Astrocyte (in vitro differentiated cells and primary cell): ENCODE results near the gene HOXA2. TPM values are rescaled to one million over a fixed set of nuclear protein-coding genes. Genes with fewer than 3 reads are reported as not detected.

Experiments
- DNase-seq: peaks from one replicate; pipeline ENCODE4 v3.0.0-alpha.2; 2010; ENCODE audit warnings: low read depth
- FAIRE-seq: peaks from 2 replicates; lab custom pipeline; 2011; peaks lifted over from hg19 to GRCh38; lab: Jason Lieb, UNC
- H2AFZ ChIP-seq: 2 replicates; pipeline ENCODE4 v1.6.0; 2012; ENCODE audit warnings: low read depth, low read length, inconsistent platforms
- H3K27ac ChIP-seq: 2 replicates; pipeline ENCODE4 v1.5.1; 2011; ENCODE audit warnings: low read depth, low read length, inconsistent platforms
- H3K27me3 ChIP-seq: 2 replicates; pipeline ENCODE4 v1.6.0; 2011; ENCODE audit warnings: low read length, inconsistent platforms; ENCODE audit not compliant: insufficient read depth
- H3K36me3 ChIP-seq: 2 replicates; pipeline ENCODE4 v1.5.1; 2011; ENCODE audit warnings: low read length, inconsistent platforms; ENCODE audit not compliant: insufficient read depth
- H3K4me1 ChIP-seq: 2 replicates; pipeline ENCODE4 v1.5.1; 2011; ENCODE audit warnings: low read length, inconsistent platforms; ENCODE audit not compliant: insufficient read depth
- H3K4me2 ChIP-seq: 2 replicates; pipeline ENCODE4 v1.6.0; 2012; ENCODE audit warnings: low read length, inconsistent platforms
- H3K4me3 ChIP-seq: 2 replicates; pipeline ENCODE4 v1.5.1; 2011; ENCODE audit warnings: low read depth, mild to moderate bottlenecking, low read length, inconsistent platforms; ENCODE audit not compliant: insufficient read depth
- H3K79me2 ChIP-seq: 2 replicates; pipeline ENCODE4 v1.6.0; 2012; ENCODE audit warnings: mild to moderate bottlenecking, low read length, inconsistent platforms; ENCODE audit not compliant: insufficient read depth
- H3K9ac ChIP-seq: 2 replicates; pipeline ENCODE4 v1.6.0; 2012; ENCODE audit warnings: mild to moderate bottlenecking, low read length, inconsistent platforms
- H3K9me3 ChIP-seq: 2 replicates; pipeline ENCODE4 v1.5.1; 2012; ENCODE audit warnings: low read depth, mild to moderate bottlenecking, low read length, inconsistent platforms; ENCODE audit not compliant: insufficient read depth
- H4K20me1 ChIP-seq: 2 replicates; pipeline ENCODE4 v1.6.0; 2012; ENCODE audit warnings: low read length, inconsistent platforms; ENCODE audit not compliant: insufficient read depth
- H3K27ac Mint-ChIP-seq: one replicate; pipeline ENCODE4 v1.8.0; 2021; ENCODE audit warnings: mild to moderate bottlenecking, mixed read lengths; ENCODE audit not compliant: unreplicated experiment
- H3K27me3 Mint-ChIP-seq: one replicate; pipeline ENCODE4 v1.8.0; 2021; ENCODE audit warnings: low read depth, mixed read lengths; ENCODE audit not compliant: unreplicated experiment
- H3K36me3 Mint-ChIP-seq: one replicate; pipeline ENCODE4 v1.8.0; 2021; ENCODE audit warnings: low read depth, mixed read lengths; ENCODE audit not compliant: unreplicated experiment
- H3K4me1 Mint-ChIP-seq: one replicate; pipeline ENCODE4 v1.8.0; 2021; ENCODE audit warnings: low read depth, mixed read lengths; ENCODE audit not compliant: unreplicated experiment
- H3K4me3 Mint-ChIP-seq: one replicate; pipeline ENCODE4 v1.8.0; 2021; ENCODE audit warnings: mild to moderate bottlenecking, moderate library complexity, mixed read lengths; ENCODE audit not compliant: unreplicated experiment
- H3K9me3 Mint-ChIP-seq: one replicate; pipeline ENCODE4 v1.8.0; 2021; ENCODE audit warnings: mild to moderate bottlenecking, mixed read lengths; ENCODE audit not compliant: unreplicated experiment
- EZH2 ChIP-seq: IDR thresholded peaks from 2 replicates; pipeline ENCODE4 v1.6.1; 2012; ENCODE audit warnings: mild to moderate bottlenecking, low read length, inconsistent platforms; ENCODE audit not compliant: insufficient read depth
- total RNA-seq: library from RNA; stranded (reverse); gene quantifications from 2 replicates; pipeline ENCODE4 v1.2.1, GENCODE V29; 2021
- TF ChIP-seq, protein P1 (sequence below): IDR thresholded peaks from 2 replicates; pipeline ENCODE4 v1.5.1; 2011; ENCODE audit warnings: low read depth, mild to moderate bottlenecking, inconsistent platforms, low read length, moderate library complexity; ENCODE audit not compliant: insufficient read depth

Gene HOXA2
- total RNA-seq, 1 donor from 2014 or later = not detected

- Histone ChIP-seq H3K4me3 (peak overlapping the region; percentile 41), H3K36me3 (no peaks in the 10 kb centered on the region), H3K27ac (peak overlapping the region; percentile 65), H3K4me2 (peak overlapping the region; percentile 91), H4K20me1 (no peaks in the 10 kb centered on the region), H3K27me3 (peaks cover 60% of the 10 kb centered on the region), H3K4me1 (peaks cover 42% of the 10 kb centered on the region), H3K9ac (peak overlapping the region; percentile 68), H2AFZ (no peak overlapping the region), H3K79me2 (peaks cover 30% of the 10 kb centered on the region), H3K9me3 (no peaks in the 10 kb centered on the region)
- Mint-ChIP-seq H3K36me3 (peaks cover 6% of the 10 kb centered on the region), H3K4me3 (no peak overlapping the region), H3K4me1 (no peaks in the 10 kb centered on the region), H3K9me3 (peaks cover 34% of the 10 kb centered on the region), H3K27ac (no peak overlapping the region), H3K27me3 (peaks cover 88% of the 10 kb centered on the region)
- FAIRE-seq = no peak
- TF ChIP-seq, protein P1, sequence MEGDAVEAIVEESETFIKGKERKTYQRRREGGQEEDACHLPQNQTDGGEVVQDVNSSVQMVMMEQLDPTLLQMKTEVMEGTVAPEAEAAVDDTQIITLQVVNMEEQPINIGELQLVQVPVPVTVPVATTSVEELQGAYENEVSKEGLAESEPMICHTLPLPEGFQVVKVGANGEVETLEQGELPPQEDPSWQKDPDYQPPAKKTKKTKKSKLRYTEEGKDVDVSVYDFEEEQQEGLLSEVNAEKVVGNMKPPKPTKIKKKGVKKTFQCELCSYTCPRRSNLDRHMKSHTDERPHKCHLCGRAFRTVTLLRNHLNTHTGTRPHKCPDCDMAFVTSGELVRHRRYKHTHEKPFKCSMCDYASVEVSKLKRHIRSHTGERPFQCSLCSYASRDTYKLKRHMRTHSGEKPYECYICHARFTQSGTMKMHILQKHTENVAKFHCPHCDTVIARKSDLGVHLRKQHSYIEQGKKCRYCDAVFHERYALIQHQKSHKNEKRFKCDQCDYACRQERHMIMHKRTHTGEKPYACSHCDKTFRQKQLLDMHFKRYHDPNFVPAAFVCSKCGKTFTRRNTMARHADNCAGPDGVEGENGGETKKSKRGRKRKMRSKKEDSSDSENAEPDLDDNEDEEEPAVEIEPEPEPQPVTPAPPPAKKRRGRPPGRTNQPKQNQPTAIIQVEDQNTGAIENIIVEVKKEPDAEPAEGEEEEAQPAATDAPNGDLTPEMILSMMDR = no peak
- no peak for TF ChIP-seq EZH2
- no peak for DNase-seq
Observed at GRCh38 chr7:27106901-27107240, 4.4 kb upstream of the HOXA2 start.

DNA sequence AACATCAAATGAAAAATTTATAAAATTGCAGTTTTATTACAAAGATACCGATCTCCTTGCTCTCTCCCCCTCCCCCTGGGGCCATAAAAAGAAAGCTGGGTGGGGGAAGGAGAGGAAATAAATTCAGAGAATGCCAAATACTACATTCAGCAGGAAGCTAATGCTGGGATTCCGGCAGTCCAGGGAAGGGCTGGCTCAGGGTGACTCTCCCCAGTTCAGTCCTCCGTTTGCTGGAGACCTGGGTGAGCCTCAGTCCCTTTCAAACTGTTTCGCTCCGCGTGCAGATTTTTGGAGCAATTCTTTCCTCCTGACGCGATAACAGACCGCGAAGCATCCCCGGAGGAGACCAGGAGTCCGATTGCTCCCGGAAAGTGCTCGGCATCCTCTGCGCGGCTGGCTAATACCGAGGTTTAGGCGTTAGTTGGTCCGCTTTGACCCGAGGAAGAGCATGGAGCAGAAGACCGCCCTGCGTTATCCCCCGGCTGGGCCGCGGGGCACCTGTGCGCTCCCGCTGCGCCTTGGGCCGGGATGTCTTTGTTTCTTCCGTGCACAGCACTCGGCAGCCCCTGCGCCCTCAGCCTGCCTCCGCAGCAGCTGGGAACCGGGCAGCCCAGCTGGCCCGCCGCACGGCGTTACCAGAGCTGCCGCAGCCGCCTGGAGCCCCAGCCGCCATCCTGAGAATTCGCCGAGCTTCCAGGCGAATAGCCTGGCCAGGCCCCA, 3.9 kb upstream of the HOXA2 start:
- no peaks in the 10 kb centered on the region for H3K36me3 ChIP-seq
- peaks cover 24% of the 10 kb centered on the region for H3K79me2 ChIP-seq
- Mint-ChIP-seq H3K27ac (no peak overlapping the region), H3K9me3 (peaks cover 38% of the 10 kb centered on the region), H3K36me3 (peaks cover 6% of the 10 kb centered on the region), H3K27me3 (peaks cover 88% of the 10 kb centered on the region), H3K4me3 (no peak overlapping the region), H3K4me1 (no peaks in the 10 kb centered on the region)
- FAIRE-seq = no peak
- DNase-seq = peak; percentile 52
- H2AFZ ChIP-seq = no peak overlapping the region
- H3K4me1 ChIP-seq = peaks cover 42% of the 10 kb centered on the region
- H4K20me1 ChIP-seq = no peaks in the 10 kb centered on the region
- TF ChIP-seq, protein P1 = no peak
- TF ChIP-seq EZH2 = peak; percentile 50
- peaks cover 64% of the 10 kb centered on the region for H3K27me3 ChIP-seq
- H3K4me2 ChIP-seq = peak overlapping the region; percentile 91
- peak overlapping the region; percentile 68 for H3K9ac ChIP-seq
- H3K27ac ChIP-seq = peak overlapping the region; percentile 65
- H3K4me3 ChIP-seq = peak overlapping the region; percentile 41
- no peaks in the 10 kb centered on the region for H3K9me3 ChIP-seq
